Measurements from ENCODE around the gene C10orf53.

GRCh38 chr10:49645417-49645816 lies 34.0 kb upstream of the C10orf53 start:
- TF ChIP-seq CTCF (IDR thresholded peaks at IDR 0.05; ENCODE audit: borderline replicate concordance, extremely low read depth, low read length, poor library complexity, severe bottlenecking): no peak
- no peak for TF ChIP-seq EZH2 (IDR thresholded peaks at IDR 0.05; ENCODE audit: borderline replicate concordance, low read depth, low read length, severe bottlenecking)

Measured in DND-41 (cell line).